ENCODE measurements around the gene PXK. TPM values are rescaled to one million over a fixed set of nuclear protein-coding genes. Genes with fewer than 3 reads are reported as not detected.

Gene PXK
- total and polyA plus RNA-seq, 10 of the 15 experiments (the other 5 are each of a cell fraction or from before 2014, with no cell fraction given): 8.4 to 38.0 (median 27.6) TPM

GRCh38 chr3:58329150-58329921, 3.4 kb upstream of the PXK start:
- no peaks in the 10 kb centered on the region for H3K9me3 ChIP-seq (replicated peaks; ENCODE audit: control insufficient read depth, insufficient read depth, low read length)
- H3K4me2 ChIP-seq (ENCODE audit: control insufficient read depth, insufficient read depth): no peak overlapping the region
- H3K27ac ChIP-seq (ENCODE audit: control insufficient read depth, insufficient read depth): no peak overlapping the region
- WGBS (ENCODE audit: insufficient coverage, insufficient replicate concordance, low lambda C conversion rate, missing lambda C conversion rate): 95% methylated on average over 8 of the region's 8 CpGs
- TF ChIP-seq POLR2AphosphoS2 (IDR thresholded peaks at IDR 0.05; ENCODE audit: low read depth, low read length) (no peak), RFX5 (IDR thresholded peaks at IDR 0.05; ENCODE audit: low read depth, low read length) (no peak), SREBF1 (IDR thresholded peaks at IDR 0.05; ENCODE audit: low read length) (no peak), NKRF (conservative IDR thresholded peaks at IDR 0.05) (no peak), PML (IDR thresholded peaks at IDR 0.05; ENCODE audit: low read length) (no peak), SMARCA5 (IDR thresholded peaks at IDR 0.05) (no peak), RUNX3 (IDR thresholded peaks at IDR 0.05; ENCODE audit: low read length) (no peak), BCL3 (IDR thresholded peaks at IDR 0.05; ENCODE audit: borderline replicate concordance, insufficient read depth, low read depth, low read length, poor library complexity, severe bottlenecking) (no peak)
- TF ChIP-seq, protein P1, sequence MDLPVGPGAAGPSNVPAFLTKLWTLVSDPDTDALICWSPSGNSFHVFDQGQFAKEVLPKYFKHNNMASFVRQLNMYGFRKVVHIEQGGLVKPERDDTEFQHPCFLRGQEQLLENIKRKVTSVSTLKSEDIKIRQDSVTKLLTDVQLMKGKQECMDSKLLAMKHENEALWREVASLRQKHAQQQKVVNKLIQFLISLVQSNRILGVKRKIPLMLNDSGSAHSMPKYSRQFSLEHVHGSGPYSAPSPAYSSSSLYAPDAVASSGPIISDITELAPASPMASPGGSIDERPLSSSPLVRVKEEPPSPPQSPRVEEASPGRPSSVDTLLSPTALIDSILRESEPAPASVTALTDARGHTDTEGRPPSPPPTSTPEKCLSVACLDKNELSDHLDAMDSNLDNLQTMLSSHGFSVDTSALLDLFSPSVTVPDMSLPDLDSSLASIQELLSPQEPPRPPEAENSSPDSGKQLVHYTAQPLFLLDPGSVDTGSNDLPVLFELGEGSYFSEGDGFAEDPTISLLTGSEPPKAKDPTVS (IDR thresholded peaks at IDR 0.05; ENCODE audit: low read depth, low read length): no peak
- TF ChIP-seq, protein P2, sequence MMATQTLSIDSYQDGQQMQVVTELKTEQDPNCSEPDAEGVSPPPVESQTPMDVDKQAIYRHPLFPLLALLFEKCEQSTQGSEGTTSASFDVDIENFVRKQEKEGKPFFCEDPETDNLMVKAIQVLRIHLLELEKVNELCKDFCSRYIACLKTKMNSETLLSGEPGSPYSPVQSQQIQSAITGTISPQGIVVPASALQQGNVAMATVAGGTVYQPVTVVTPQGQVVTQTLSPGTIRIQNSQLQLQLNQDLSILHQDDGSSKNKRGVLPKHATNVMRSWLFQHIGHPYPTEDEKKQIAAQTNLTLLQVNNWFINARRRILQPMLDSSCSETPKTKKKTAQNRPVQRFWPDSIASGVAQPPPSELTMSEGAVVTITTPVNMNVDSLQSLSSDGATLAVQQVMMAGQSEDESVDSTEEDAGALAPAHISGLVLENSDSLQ (IDR thresholded peaks at IDR 0.05): no peak
- TF ChIP-seq, protein P3, sequence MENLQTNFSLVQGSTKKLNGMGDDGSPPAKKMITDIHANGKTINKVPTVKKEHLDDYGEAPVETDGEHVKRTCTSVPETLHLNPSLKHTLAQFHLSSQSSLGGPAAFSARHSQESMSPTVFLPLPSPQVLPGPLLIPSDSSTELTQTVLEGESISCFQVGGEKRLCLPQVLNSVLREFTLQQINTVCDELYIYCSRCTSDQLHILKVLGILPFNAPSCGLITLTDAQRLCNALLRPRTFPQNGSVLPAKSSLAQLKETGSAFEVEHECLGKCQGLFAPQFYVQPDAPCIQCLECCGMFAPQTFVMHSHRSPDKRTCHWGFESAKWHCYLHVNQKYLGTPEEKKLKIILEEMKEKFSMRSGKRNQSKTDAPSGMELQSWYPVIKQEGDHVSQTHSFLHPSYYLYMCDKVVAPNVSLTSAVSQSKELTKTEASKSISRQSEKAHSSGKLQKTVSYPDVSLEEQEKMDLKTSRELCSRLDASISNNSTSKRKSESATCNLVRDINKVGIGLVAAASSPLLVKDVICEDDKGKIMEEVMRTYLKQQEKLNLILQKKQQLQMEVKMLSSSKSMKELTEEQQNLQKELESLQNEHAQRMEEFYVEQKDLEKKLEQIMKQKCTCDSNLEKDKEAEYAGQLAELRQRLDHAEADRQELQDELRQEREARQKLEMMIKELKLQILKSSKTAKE (IDR thresholded peaks at IDR 0.05; ENCODE audit: low read depth, poor library complexity, severe bottlenecking): no peak
- intact Hi-C loops (cut with micrococcal nuclease; ENCODE audit: unreplicated experiment): no loop called here
- ChIA-PET POLR2A (interaction anchor here (0.6 kb wide), 1 partner anchor 676 kb away, joined by 4 read pairs; no protein-coding TSS in a partner anchor), RAD21 (ENCODE audit: unreplicated experiment) (no interaction called here), SMC1A (ENCODE audit: uncharacterized antibody, unreplicated experiment) (no interaction called here), CTCF (interaction anchor here (0.9 to 4.3 kb wide), 5 partner anchors 9 to 205 kb away, joined by 3 to 20 read pairs (median 4); partner anchors contain the start of genes HTD2 and RPP14)
- no peak for DNase-seq (ENCODE audit: low read depth, low spot score)
- H3K36me3 ChIP-seq (ENCODE audit: control insufficient read depth in 2 of 2, insufficient read depth in 2 of 2, low read length in 1 of 2): no peaks in the 10 kb centered on the region
- H3K4me3 ChIP-seq: no peak overlapping the region
- H3K27me3 ChIP-seq (replicated peaks in 1 of 2; ENCODE audit: control insufficient read depth in 2 of 2, insufficient read depth in 2 of 2, low read length in 1 of 2): no peaks in the 10 kb centered on the region
- H3K4me1 ChIP-seq (ENCODE audit: control insufficient read depth, insufficient read depth, low read length): peaks cover 11% of the 10 kb centered on the region
- no peak overlapping the region for H3K9ac ChIP-seq (ENCODE audit: control insufficient read depth, insufficient read depth, low read length)
- FAIRE-seq: peak; percentile 35
- H2AFZ ChIP-seq (ENCODE audit: control insufficient read depth, low read depth, low read length): no peak overlapping the region
- H3K79me2 ChIP-seq (ENCODE audit: control insufficient read depth, insufficient read depth, low read length): peaks cover 5% of the 10 kb centered on the region
- no TSS peak for BruUV-seq (replicated peaks)
- ATAC-seq: no peak
- in situ Hi-C loops (cut with MboI): loop anchor here (5.0 to 10.0 kb wide), 3 partner anchors 83 to 205 kb away; partner anchors contain the start of gene ACOX2
- no peaks in the 10 kb centered on the region for H4K20me1 ChIP-seq (ENCODE audit: control insufficient read depth, insufficient read depth)
